Duodenal mucosa (tissue), 2 donors: ENCODE measurements around the gene CRYGN.

Experiments
- H3K27ac ChIP-seq: one replicate; pipeline ENCODE4 v1.7.0; 2013; ENCODE audit warnings: low read depth, low read length
- H3K27me3 ChIP-seq, 2 donors: one replicate each; pipeline ENCODE4 v1.7.0; 2013; ENCODE audit warnings: low read length in 2 of 2, control low read depth in 1 of 2; ENCODE audit not compliant: insufficient read depth in 2 of 2, control insufficient read depth in 1 of 2
- H3K36me3 ChIP-seq, 2 donors: one replicate each; pipeline ENCODE4 v1.7.0; 2013; ENCODE audit warnings: low read length in 2 of 2, control low read depth in 1 of 2; ENCODE audit not compliant: insufficient read depth in 2 of 2, control insufficient read depth in 1 of 2
- H3K4me1 ChIP-seq, 2 donors: one replicate each; pipeline ENCODE4 v1.7.0; 2013; ENCODE audit warnings: low read length in 2 of 2, control low read depth in 1 of 2; ENCODE audit not compliant: insufficient read depth in 2 of 2, control insufficient read depth in 1 of 2
- H3K4me3 ChIP-seq, 2 donors: one replicate each; pipeline ENCODE4 v1.7.0; 2013; ENCODE audit warnings: low read length in 2 of 2, low read depth in 1 of 2
- H3K9ac ChIP-seq, 2 donors: one replicate each; pipeline ENCODE4 v1.7.0; 2013; ENCODE audit warnings: low read length in 2 of 2, low read depth in 1 of 2
- H3K9me3 ChIP-seq, 2 donors: one replicate each; pipeline ENCODE4 v1.7.0; 2013; ENCODE audit warnings: low read length in 2 of 2, control low read depth in 1 of 2; ENCODE audit not compliant: control insufficient read depth in 1 of 2

The CRYGN gene

GRCh38 chr7:151477867-151478266 is 37.9 kb upstream of the CRYGN start:
- Histone ChIP-seq H3K9me3 (no peaks in the 10 kb centered on the region), H3K27ac (no peak overlapping the region), H3K4me1 (no peaks in the 10 kb centered on the region), H3K27me3 (no peaks in the 10 kb centered on the region), H3K4me3 (no peak overlapping the region), H3K36me3 (peaks cover 5 to 31% of the 10 kb centered on the region in 2 donors), H3K9ac (no peak overlapping the region)

- Histone ChIP-seq H3K9ac (no peak overlapping the region), H3K4me3 (no peak overlapping the region), H3K4me1 (peaks cover 0 to 2% of the 10 kb centered on the region in 2 donors), H3K27me3 (no peaks in the 10 kb centered on the region), H3K27ac (no peak overlapping the region), H3K9me3 (no peaks in the 10 kb centered on the region), H3K36me3 (peaks cover 28 to 44% of the 10 kb centered on the region in 2 donors)
Observed at GRCh38 chr7:151472644-151473380, 32.9 kb upstream of the CRYGN start.

GRCh38 chr7:151470711-151471110 is 30.8 kb upstream of the CRYGN start:
- no peak overlapping the region for H3K27ac ChIP-seq
- no peaks in the 10 kb centered on the region for H3K9me3 ChIP-seq
- no peak overlapping the region for H3K9ac ChIP-seq
- peaks cover 24 to 53% of the 10 kb centered on the region in 2 donors for H3K36me3 ChIP-seq
- peaks cover 0 to 2% of the 10 kb centered on the region in 2 donors for H3K4me1 ChIP-seq
- no peaks in the 10 kb centered on the region for H3K27me3 ChIP-seq
- H3K4me3 ChIP-seq, result no peak overlapping the region

GRCh38 chr7:151469281-151469680 is 29.3 kb upstream of the CRYGN start:
- Histone ChIP-seq H3K4me3 (no peak overlapping the region), H3K27me3 (no peaks in the 10 kb centered on the region), H3K36me3 (peaks cover 30 to 65% of the 10 kb centered on the region in 2 donors), H3K9me3 (no peaks in the 10 kb centered on the region), H3K27ac (no peak overlapping the region), H3K9ac (no peak overlapping the region), H3K4me1 (peaks cover 0 to 2% of the 10 kb centered on the region in 2 donors)

GRCh38 chr7:151468217-151469018 is 28.5 kb upstream of the CRYGN start:
- Histone ChIP-seq H3K36me3 (peaks cover 37 to 68% of the 10 kb centered on the region in 2 donors), H3K4me3 (no peak overlapping the region), H3K9me3 (peaks cover 0 to 2% of the 10 kb centered on the region in 2 donors), H3K9ac (no peak overlapping the region), H3K27me3 (no peaks in the 10 kb centered on the region), H3K27ac (no peak overlapping the region), H3K4me1 (peaks cover 0 to 2% of the 10 kb centered on the region in 2 donors)

GRCh38 chr7:151465169-151465568 is 25.2 kb upstream of the CRYGN start:
- H3K9me3 ChIP-seq, result peaks cover 4 to 8% of the 10 kb centered on the region in 2 donors
- peaks cover 31 to 57% of the 10 kb centered on the region in 2 donors for H3K36me3 ChIP-seq
- no peak overlapping the region for H3K4me3 ChIP-seq
- H3K27me3 ChIP-seq, result no peaks in the 10 kb centered on the region
- H3K9ac ChIP-seq, result no peak overlapping the region
- peaks cover 8 to 14% of the 10 kb centered on the region in 2 donors for H3K4me1 ChIP-seq
- no peak overlapping the region for H3K27ac ChIP-seq

GRCh38 chr7:151462306-151462779 is 22.4 kb upstream of the CRYGN start:
- no peak overlapping the region for H3K27ac ChIP-seq
- peaks cover 4 to 8% of the 10 kb centered on the region in 2 donors for H3K9me3 ChIP-seq
- H3K4me1 ChIP-seq, result peaks cover 17 to 22% of the 10 kb centered on the region in 2 donors
- peaks cover 14 to 28% of the 10 kb centered on the region in 2 donors for H3K36me3 ChIP-seq
- no peak overlapping the region for H3K4me3 ChIP-seq
- H3K27me3 ChIP-seq, result no peaks in the 10 kb centered on the region
- no peak overlapping the region for H3K9ac ChIP-seq

- Histone ChIP-seq H3K4me1 (peaks cover 17 to 22% of the 10 kb centered on the region in 2 donors), H3K27ac (no peak overlapping the region)
Observed at GRCh38 chr7:151461942-151462230, 21.9 kb upstream of the CRYGN start.

GRCh38 chr7:151461096-151461941 is 21.4 kb upstream of the CRYGN start:
- no peak overlapping the region for H3K27ac ChIP-seq
- peaks cover 14 to 20% of the 10 kb centered on the region in 2 donors for H3K36me3 ChIP-seq
- H3K27me3 ChIP-seq, result no peaks in the 10 kb centered on the region
- H3K9ac ChIP-seq, result peak overlapping the region in 1 of 2 donors; percentile 55
- peaks cover 17 to 22% of the 10 kb centered on the region in 2 donors for H3K4me1 ChIP-seq
- H3K9me3 ChIP-seq, result peaks cover 4 to 8% of the 10 kb centered on the region in 2 donors
- H3K4me3 ChIP-seq, result no peak overlapping the region

More at GRCh38 chr7:151461942-151462230, 21.9 kb upstream of the CRYGN start:
- H3K27me3 ChIP-seq, result no peaks in the 10 kb centered on the region
- no peak overlapping the region for H3K4me3 ChIP-seq
- H3K36me3 ChIP-seq, result peaks cover 14 to 24% of the 10 kb centered on the region in 2 donors
- peaks cover 4 to 8% of the 10 kb centered on the region in 2 donors for H3K9me3 ChIP-seq
- no peak overlapping the region for H3K9ac ChIP-seq
